Measurements from ENCODE around the gene OR2A1.
"Not testable (repeated sequence)": the region's sequence is repeated elsewhere in the genome, so short reads cannot be mapped to it uniquely, and the experiment has no call there.

The OR2A1 gene

GRCh38 chr7:144292384-144293161, 19.6 kb upstream of the OR2A1 start:
- not testable (repeated sequence) for H3K9me3 ChIP-seq (ENCODE audit: control insufficient read depth in 1 of 2, low read length in 2 of 2); H3K4me1 ChIP-seq (ENCODE audit: control insufficient read depth in 1 of 2, insufficient read depth in 2 of 2, low read length in 2 of 2); H3K27me3 ChIP-seq (ENCODE audit: control insufficient read depth in 1 of 2, insufficient read depth in 2 of 2, low read length in 2 of 2); H3K4me3 ChIP-seq (ENCODE audit: low read depth in 1 of 2, low read length in 2 of 2); H3K36me3 ChIP-seq (ENCODE audit: control insufficient read depth in 1 of 2, insufficient read depth in 2 of 2, low read length in 2 of 2); H3K9ac ChIP-seq (ENCODE audit: low read depth in 1 of 2, low read length in 2 of 2); H3K27ac ChIP-seq (ENCODE audit: low read depth, low read length)

GRCh38 chr7:144293794-144294499, 18.3 kb upstream of the OR2A1 start:
- not testable (repeated sequence) for H3K36me3 ChIP-seq (ENCODE audit: control insufficient read depth in 1 of 2, insufficient read depth in 2 of 2, low read length in 2 of 2); H3K27ac ChIP-seq (ENCODE audit: low read depth, low read length); H3K9me3 ChIP-seq (ENCODE audit: control insufficient read depth in 1 of 2, low read length in 2 of 2); H3K4me1 ChIP-seq (ENCODE audit: control insufficient read depth in 1 of 2, insufficient read depth in 2 of 2, low read length in 2 of 2); H3K9ac ChIP-seq (ENCODE audit: low read depth in 1 of 2, low read length in 2 of 2); H3K27me3 ChIP-seq (ENCODE audit: control insufficient read depth in 1 of 2, insufficient read depth in 2 of 2, low read length in 2 of 2); H3K4me3 ChIP-seq (ENCODE audit: low read depth in 1 of 2, low read length in 2 of 2)

- H3K36me3 ChIP-seq (ENCODE audit: control insufficient read depth in 1 of 2, insufficient read depth in 2 of 2, low read length in 2 of 2); H3K27me3 ChIP-seq (ENCODE audit: control insufficient read depth in 1 of 2, insufficient read depth in 2 of 2, low read length in 2 of 2); H3K9ac ChIP-seq (ENCODE audit: low read depth in 1 of 2, low read length in 2 of 2); H3K4me3 ChIP-seq (ENCODE audit: low read depth in 1 of 2, low read length in 2 of 2); H3K27ac ChIP-seq (ENCODE audit: low read depth, low read length); H3K9me3 ChIP-seq (ENCODE audit: control insufficient read depth in 1 of 2, low read length in 2 of 2); H3K4me1 ChIP-seq (ENCODE audit: control insufficient read depth in 1 of 2, insufficient read depth in 2 of 2, low read length in 2 of 2): not testable (repeated sequence)
These were observed 9.5 kb upstream of the OR2A1 start for GRCh38 chr7:144302578-144303303.

GRCh38 chr7:144303607-144304006, 8.6 kb upstream of the OR2A1 start:
- H3K9ac ChIP-seq (ENCODE audit: low read depth in 1 of 2, low read length in 2 of 2); H3K4me3 ChIP-seq (ENCODE audit: low read depth in 1 of 2, low read length in 2 of 2); H3K27ac ChIP-seq (ENCODE audit: low read depth, low read length); H3K9me3 ChIP-seq (ENCODE audit: control insufficient read depth in 1 of 2, low read length in 2 of 2); H3K4me1 ChIP-seq (ENCODE audit: control insufficient read depth in 1 of 2, insufficient read depth in 2 of 2, low read length in 2 of 2); H3K27me3 ChIP-seq (ENCODE audit: control insufficient read depth in 1 of 2, insufficient read depth in 2 of 2, low read length in 2 of 2); H3K36me3 ChIP-seq (ENCODE audit: control insufficient read depth in 1 of 2, insufficient read depth in 2 of 2, low read length in 2 of 2): not testable (repeated sequence)

- H3K27ac ChIP-seq (ENCODE audit: low read depth, low read length); H3K9me3 ChIP-seq (ENCODE audit: control insufficient read depth in 1 of 2, low read length in 2 of 2); H3K4me1 ChIP-seq (ENCODE audit: control insufficient read depth in 1 of 2, insufficient read depth in 2 of 2, low read length in 2 of 2); H3K9ac ChIP-seq (ENCODE audit: low read depth in 1 of 2, low read length in 2 of 2); H3K27me3 ChIP-seq (ENCODE audit: control insufficient read depth in 1 of 2, insufficient read depth in 2 of 2, low read length in 2 of 2); H3K4me3 ChIP-seq (ENCODE audit: low read depth in 1 of 2, low read length in 2 of 2); H3K36me3 ChIP-seq (ENCODE audit: control insufficient read depth in 1 of 2, insufficient read depth in 2 of 2, low read length in 2 of 2): not testable (repeated sequence)
These were observed 7.1 kb upstream of the OR2A1 start for GRCh38 chr7:144305156-144305555.

- H3K9ac ChIP-seq (ENCODE audit: low read depth in 1 of 2, low read length in 2 of 2); H3K27ac ChIP-seq (ENCODE audit: low read depth, low read length); H3K4me1 ChIP-seq (ENCODE audit: control insufficient read depth in 1 of 2, insufficient read depth in 2 of 2, low read length in 2 of 2); H3K9me3 ChIP-seq (ENCODE audit: control insufficient read depth in 1 of 2, low read length in 2 of 2); H3K36me3 ChIP-seq (ENCODE audit: control insufficient read depth in 1 of 2, insufficient read depth in 2 of 2, low read length in 2 of 2); H3K27me3 ChIP-seq (ENCODE audit: control insufficient read depth in 1 of 2, insufficient read depth in 2 of 2, low read length in 2 of 2); H3K4me3 ChIP-seq (ENCODE audit: low read depth in 1 of 2, low read length in 2 of 2): not testable (repeated sequence)
These were observed 2.5 kb upstream of the OR2A1 start for GRCh38 chr7:144309702-144310101.

GRCh38 chr7:144311218-144311617, 1.0 kb upstream of the OR2A1 start:
- not testable (repeated sequence) for H3K27ac ChIP-seq (ENCODE audit: low read depth, low read length); H3K9ac ChIP-seq (ENCODE audit: low read depth in 1 of 2, low read length in 2 of 2); H3K4me3 ChIP-seq (ENCODE audit: low read depth in 1 of 2, low read length in 2 of 2); H3K36me3 ChIP-seq (ENCODE audit: control insufficient read depth in 1 of 2, insufficient read depth in 2 of 2, low read length in 2 of 2); H3K4me1 ChIP-seq (ENCODE audit: control insufficient read depth in 1 of 2, insufficient read depth in 2 of 2, low read length in 2 of 2); H3K9me3 ChIP-seq (ENCODE audit: control insufficient read depth in 1 of 2, low read length in 2 of 2); H3K27me3 ChIP-seq (ENCODE audit: control insufficient read depth in 1 of 2, insufficient read depth in 2 of 2, low read length in 2 of 2)

DNA sequence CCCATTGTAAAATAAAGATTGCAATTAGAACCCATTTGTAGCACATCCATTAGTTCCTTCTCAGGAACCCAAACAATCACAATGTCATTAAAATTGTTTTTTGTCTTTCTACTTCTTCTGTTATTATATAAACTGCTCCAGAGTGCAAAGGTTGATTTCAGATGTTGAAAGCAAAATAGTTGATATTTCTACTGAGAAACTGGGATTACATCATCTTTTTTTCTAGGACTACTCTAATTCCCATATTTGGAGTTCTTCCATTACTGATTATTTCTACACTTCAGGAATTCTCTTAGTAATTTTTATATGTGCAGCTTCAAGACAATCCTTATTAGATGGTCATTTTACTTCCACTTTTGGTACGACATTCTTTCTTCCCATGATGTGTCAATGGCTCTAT, 5.3 kb downstream of the OR2A1 start:
- H3K4me1 ChIP-seq (ENCODE audit: control insufficient read depth in 1 of 2, insufficient read depth in 2 of 2, low read length in 2 of 2); H3K27me3 ChIP-seq (ENCODE audit: control insufficient read depth in 1 of 2, insufficient read depth in 2 of 2, low read length in 2 of 2): not testable (repeated sequence)

DNA sequence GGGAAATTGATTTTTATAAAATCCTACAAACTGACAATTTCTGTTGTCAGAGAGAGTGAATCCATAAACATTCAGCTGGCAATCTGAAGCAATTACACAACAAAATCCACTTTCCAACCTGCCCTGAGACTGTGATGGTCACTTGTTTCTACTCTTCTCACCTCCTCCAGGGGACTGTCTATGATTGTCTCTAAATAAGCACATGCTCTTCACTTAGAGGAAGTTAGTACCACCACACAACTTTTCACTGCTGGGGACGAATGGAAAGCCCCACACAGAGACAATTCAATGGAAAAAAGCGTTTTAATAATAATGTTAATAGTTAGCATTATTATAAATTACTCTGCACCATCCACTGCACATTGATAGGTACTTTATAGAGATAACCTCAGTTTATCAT, 7.3 kb downstream of the OR2A1 start:
- not testable (repeated sequence) for H3K9ac ChIP-seq (ENCODE audit: low read depth in 1 of 2, low read length in 2 of 2); H3K36me3 ChIP-seq (ENCODE audit: control insufficient read depth in 1 of 2, insufficient read depth in 2 of 2, low read length in 2 of 2); H3K4me3 ChIP-seq (ENCODE audit: low read depth in 1 of 2, low read length in 2 of 2); H3K27ac ChIP-seq (ENCODE audit: low read depth, low read length); H3K27me3 ChIP-seq (ENCODE audit: control insufficient read depth in 1 of 2, insufficient read depth in 2 of 2, low read length in 2 of 2); H3K4me1 ChIP-seq (ENCODE audit: control insufficient read depth in 1 of 2, insufficient read depth in 2 of 2, low read length in 2 of 2); H3K9me3 ChIP-seq (ENCODE audit: control insufficient read depth in 1 of 2, low read length in 2 of 2)

More for the DNA sequence above, 5.3 kb downstream of the OR2A1 start:
- H3K36me3 ChIP-seq (ENCODE audit: control insufficient read depth in 1 of 2, insufficient read depth in 2 of 2, low read length in 2 of 2); H3K9ac ChIP-seq (ENCODE audit: low read depth in 1 of 2, low read length in 2 of 2); H3K27ac ChIP-seq (ENCODE audit: low read depth, low read length); H3K9me3 ChIP-seq (ENCODE audit: control insufficient read depth in 1 of 2, low read length in 2 of 2); H3K4me3 ChIP-seq (ENCODE audit: low read depth in 1 of 2, low read length in 2 of 2): not testable (repeated sequence)

GRCh38 chr7:144321677-144322206, 9.5 kb downstream of the OR2A1 start:
- not testable (repeated sequence) for H3K36me3 ChIP-seq (ENCODE audit: control insufficient read depth in 1 of 2, insufficient read depth in 2 of 2, low read length in 2 of 2)

More at GRCh38 chr7:144321677-144322206, 9.5 kb downstream of the OR2A1 start:
- H3K27me3 ChIP-seq (ENCODE audit: control insufficient read depth in 1 of 2, insufficient read depth in 2 of 2, low read length in 2 of 2); H3K4me1 ChIP-seq (ENCODE audit: control insufficient read depth in 1 of 2, insufficient read depth in 2 of 2, low read length in 2 of 2); H3K9ac ChIP-seq (ENCODE audit: low read depth in 1 of 2, low read length in 2 of 2); H3K4me3 ChIP-seq (ENCODE audit: low read depth in 1 of 2, low read length in 2 of 2); H3K9me3 ChIP-seq (ENCODE audit: control insufficient read depth in 1 of 2, low read length in 2 of 2); H3K27ac ChIP-seq (ENCODE audit: low read depth, low read length): not testable (repeated sequence)
